Measurements from ENCODE around the gene LRRD1.
"Not testable (repeated sequence)": the region's sequence is repeated elsewhere in the genome, so short reads cannot be mapped to it uniquely, and the experiment has no call there.

LRRD1 gene

DNA sequence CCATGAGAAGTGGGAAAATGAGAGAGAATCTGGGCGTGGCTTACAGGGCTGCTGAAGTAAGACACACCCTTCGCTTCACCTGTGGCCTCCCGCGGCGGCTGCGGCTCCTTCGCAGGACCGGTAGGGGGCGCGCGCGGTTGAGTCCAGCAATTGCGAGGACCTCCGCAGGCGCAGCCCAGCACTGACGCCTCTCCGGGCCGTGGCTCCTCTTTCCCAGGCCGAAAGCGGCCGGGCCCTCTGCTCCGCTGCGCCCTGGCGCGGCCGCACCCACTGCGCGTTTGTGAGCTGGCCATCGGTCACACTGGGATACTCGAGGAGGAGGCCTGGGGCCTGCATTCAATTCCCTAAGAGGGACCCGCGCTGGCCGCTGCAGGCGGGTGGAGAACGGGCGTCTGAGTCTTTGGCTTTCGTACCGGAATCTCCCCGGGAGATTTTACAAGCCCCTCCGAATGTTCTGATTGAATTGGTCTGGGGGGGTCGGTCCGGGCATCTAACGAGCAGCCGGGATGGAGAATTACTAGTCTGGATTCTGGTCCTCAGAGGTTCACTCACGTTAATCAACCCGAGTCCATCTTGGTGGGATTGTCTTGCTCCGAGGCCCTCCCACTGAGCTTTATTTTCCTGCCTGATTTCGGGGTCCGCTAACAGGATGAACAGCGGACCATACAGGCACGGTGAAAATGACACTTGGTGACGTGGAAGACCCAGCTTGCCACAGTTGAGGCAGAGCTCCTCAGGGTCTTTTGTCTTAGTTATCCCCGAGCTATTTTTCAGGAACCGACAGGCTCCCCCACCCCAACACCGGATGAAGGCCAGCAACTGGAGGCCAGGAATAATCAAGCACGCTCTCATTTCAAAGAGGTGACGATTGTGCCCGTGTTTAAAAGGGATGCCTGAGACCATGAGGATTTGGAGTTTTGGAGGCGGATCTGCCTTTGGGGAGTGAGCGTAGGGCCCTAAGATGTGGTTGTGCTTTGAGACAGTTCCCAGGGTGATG is at the start of gene LRRD1:
Gene LRRD1, minus strand, starts transcription at position 215 of the 997 bp plus-strand sequence. CDS start 13,940 bp downstream, outside the sequence.
- DNase-seq = peak; percentile 90

DNA sequence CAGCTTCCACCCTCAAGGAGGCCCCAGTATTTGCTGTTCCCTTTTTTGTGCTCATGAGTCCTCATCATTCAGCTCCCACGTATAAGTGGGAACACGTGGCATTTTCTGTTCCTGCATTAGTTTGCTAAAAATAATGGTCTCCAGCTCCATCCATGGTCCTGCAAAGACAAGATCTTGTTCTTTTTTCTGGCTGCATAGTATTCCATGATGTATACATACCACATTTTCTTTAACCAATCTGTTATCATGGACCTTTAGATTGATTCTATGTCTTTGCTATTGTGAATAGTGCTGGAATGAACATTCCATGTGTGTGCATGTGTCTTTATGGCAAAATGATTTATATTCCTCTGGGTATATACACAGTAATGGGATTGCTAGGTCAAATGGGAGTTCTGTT is 49.8 kb upstream of the LRRD1 start:
- no peak for DNase-seq

DNA sequence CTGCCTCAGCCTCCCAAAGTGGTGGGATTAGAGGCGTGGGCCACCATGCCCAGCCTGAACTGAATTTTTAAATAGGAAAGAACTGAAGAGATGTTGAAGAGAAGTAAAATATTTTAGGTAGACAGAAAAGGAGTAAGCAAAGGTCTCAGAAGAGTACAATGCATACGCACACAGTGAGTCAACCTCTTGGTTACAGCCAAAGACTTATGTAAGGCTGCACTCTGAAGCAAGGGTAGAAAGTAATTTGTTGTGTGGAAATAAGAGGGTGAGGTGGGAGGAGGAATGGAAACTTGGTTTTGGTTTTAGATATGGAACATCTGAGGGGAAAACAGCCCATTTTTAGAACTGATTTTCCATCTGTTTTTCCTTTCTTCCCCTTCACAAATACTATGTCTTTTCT is 49.2 kb upstream of the LRRD1 start:
- DNase-seq = no peak

DNA sequence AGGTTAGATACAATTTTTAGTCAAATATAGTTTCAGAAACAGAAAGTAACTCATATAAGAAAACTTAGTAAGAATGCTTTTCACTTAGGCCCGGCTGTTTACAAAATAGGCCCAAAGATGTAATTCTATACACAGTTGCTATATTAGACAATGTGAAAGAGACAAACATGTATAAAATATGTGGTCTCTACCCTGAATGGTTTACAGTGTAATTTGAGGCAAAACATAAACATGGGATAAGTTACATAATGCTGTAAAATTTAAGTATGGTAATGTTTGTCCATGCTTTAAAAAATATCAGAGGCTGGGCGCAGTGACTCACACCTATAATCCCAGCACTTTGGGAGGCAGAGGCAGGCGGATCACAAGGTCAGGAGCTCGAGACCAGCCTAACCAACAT is 48.0 kb upstream of the LRRD1 start:
- no peak for DNase-seq

DNA sequence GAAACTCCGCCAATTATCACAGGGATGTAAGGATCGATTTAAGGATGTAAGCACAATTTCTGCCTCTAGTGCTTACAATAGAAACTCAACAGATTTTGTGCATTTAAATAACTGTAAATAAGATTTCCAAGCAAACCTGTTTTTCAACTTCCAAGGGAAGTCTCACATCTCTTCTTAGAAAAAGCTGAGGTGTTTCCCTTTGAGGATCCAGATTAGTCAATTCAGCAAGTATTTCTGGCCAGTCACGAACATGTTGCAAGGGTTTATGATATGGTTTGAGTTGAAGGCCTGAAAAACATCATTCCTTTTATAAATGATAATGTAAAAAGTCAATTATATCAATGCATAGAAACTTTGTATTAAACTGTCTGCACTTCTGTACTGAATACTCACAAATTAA is 42.8 kb upstream of the LRRD1 start:
- no peak for DNase-seq

DNA sequence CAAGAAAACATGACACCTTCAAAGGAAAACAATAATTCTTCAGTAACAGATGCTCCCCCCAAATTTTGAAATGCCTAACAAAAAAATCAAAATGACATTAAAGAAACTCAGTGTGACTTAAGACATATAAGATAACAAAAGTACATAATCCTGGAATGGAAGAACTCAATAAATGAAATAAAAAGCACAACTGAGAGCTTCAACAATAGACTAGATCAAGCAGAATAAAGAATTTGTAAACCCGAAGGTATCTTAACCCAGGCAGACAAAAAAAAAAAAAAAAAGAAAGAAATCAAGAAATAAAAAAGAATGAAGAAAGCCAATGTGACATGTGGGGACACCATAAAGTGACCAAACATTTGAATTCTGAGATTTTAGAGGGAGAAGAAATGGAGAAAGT is 27.7 kb upstream of the LRRD1 start:
- DNase-seq = no peak

DNA sequence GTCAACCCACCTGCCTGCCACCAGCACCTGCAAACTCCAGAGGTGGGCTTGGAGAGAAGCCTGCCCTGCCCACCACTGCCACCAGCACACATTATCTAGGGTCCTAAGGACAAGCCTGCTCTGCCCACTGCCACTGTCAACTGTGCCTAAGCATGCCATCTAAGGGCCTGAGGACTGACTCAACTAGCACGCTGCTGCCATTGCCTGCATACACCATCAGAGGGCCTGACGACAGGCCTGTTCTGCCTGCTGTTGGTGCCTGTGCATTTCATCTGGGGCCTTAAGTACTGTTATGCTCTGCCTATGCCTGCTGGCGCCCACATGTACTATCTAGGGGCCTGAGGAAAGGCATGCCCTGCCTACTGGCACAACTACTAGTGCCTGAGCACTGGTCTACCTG is 27.0 kb upstream of the LRRD1 start:
- DNase-seq = no peak

DNA sequence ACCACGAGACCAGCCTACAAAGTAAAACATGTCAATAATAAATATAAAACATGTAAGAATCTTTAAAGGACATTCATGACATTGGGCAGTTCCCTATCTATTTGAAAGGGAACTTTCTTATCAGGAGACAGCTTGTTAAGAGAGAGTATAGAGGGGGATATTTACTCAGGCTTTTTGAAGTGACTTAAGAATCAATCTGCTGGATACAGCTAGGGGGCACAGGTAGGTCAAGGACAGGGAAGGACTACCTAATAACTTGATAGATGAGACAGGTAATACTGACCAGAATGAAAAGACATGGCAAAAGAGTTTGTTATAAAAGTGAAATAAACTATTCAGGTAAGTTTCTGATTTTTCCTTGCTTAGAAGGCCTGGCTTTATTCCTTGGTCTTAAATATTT is 21.8 kb upstream of the LRRD1 start:
- no peak for DNase-seq

DNA sequence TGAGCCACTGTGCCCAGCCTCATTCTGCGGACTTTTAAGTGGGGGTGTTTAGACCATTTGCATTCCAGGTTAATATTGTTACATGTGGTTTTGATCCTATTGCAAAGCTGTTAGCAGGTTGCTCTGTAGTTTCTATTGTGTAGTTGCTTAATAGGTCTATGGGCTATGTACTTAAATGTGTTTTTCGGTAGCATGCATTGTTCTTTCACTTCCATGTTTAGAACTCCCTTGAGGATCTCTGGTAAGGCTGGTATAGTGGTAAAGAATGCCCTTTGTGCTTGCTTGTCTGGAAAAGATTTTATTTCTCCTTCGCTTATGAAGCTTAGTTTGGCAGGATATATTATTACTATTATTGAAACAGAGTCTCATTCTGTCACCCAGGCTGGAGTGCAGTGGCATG is 13.4 kb upstream of the LRRD1 start:
- DNase-seq = no peak

DNA sequence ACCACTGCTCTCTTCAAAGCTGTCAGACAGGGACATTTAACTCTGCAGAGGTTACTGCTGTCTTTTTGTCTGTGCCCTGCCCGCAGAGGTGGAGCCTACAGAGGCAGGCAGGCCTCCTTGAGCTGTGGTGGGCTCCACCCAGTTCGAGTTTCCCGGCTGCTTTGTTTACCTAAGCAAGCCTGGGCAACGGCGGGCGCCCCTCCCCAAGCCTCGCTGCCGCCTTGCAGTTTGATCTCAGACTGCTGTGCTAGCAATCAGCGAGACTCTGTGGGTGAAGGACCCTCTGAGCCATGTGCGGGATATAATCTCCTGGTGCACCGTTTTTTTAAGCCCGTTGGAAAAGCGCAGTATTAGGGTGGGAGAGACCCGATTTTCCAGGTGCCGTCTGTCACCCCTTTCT is 10.3 kb upstream of the LRRD1 start:
- not testable (repeated sequence) for DNase-seq

DNA sequence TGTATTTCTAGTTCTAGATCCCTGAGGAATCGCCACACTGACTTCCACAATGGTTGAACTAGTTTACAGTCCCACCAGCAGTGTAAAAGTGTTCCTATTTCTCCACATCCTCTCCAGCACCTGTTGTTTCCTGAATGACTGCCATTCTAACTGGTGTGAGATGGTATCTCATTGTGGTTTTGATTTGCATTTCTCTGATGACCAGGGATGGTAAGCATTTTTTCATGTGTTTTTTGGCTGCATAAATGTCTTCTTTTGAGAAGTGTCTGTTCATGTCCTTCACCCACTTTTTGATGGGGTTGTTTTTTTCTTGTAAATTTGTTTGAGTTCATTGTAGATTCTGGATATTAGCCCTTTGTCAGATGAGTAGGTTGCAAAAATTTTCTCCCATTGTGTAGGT is 5.4 kb upstream of the LRRD1 start:
- DNase-seq = not testable (repeated sequence)

DNA sequence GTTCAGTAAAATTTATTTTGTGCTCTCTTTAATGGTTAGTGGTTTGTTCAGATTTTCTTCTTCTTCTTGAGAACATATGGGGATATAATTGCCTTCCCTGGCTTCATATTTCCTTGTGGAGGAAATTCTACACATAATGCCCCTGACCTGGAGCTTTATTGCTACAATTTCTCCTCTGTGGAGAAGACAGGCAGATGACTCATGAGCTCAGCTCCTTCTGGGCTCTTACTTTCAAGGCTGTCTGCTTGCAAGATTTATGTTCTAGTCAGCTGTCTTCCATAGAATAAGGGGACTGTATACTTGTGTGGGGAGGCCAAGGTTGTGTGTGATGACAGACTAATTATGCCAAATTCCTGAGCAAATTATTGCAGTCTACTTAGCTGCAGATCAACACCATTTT is 1.6 kb downstream of the LRRD1 start:
- DNase-seq = no peak

DNA sequence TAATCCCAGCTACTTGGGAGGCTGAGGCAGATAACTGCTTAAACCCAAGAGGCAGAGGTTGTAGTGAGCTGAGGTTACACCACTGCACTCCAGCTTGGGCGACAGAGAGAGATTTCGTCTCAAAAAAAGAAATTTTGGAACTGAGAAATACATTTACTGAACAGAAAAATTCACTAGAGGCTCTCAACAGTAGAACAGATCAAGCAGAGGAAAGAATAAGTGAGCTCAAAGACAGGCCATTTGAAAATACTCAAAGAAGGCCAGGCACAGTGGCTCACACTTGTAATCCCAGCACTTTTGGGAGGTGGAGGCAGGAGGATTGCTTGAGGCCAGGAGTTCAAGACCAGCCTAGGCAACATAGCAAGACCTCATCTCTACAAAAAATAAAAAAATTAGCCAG is 9.4 kb downstream of the LRRD1 start:
- DNase-seq = not testable (repeated sequence)

DNA sequence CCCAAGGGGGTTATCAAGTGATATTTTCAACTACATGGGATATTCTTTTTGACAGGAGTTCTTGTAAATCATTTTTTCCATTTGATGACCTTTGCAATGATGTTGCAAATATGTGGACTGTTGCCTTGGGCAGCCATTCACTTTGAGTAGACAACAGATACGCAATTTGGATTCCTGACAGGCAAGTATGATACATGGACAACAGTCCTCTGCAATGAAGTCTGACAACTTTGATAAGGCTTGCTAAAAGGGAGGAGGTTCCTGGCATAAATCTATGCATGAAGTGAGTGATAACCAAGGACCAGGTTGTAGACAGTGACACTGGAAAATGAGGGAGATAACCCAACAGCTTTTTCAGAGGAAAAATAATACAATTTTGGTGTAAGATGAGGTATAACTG is 17.7 kb downstream of the LRRD1 start:
- no peak for DNase-seq

DNA sequence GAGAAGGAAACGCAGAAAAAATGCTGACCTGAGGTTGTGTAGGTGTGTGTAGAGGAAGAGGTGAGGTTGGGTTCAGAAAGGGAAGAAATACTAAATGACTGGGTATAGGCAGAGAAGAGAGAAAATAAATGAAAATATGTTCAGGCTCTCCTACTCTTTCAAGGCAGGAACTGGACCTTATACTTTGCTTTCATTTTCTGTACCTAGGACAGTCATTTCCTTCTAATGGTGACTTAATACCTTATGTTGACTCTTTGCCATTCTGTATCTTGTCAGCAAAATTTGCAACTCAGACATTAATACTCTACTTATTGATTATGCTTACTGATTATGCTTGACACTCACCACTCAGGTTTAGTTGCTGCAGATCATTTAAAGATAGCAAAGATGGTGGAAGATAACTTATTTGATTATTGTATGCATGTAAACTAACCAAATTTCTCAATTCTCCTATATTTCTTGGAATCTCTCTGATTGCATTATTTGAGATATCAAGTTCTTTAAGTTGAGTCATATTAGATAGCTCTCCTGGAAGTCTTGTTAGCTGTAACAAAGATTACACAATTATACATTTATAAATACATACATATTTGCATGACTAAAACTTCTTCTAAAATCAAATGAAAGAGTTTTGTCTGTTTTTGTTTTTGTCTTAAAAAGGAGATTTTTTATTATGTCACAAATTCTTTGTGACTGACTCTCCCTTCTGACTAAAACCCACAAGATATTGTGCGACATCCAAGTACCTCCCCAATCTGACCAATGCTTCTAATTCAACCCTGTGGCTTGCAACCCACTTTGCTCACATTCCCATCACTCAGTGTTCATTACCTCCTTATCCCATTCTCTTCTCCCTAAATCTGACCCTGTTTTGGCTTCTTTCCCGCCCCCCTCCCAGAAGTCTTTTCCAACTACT is 20.0 kb downstream of the LRRD1 start:
- DNase-seq = no peak

DNA sequence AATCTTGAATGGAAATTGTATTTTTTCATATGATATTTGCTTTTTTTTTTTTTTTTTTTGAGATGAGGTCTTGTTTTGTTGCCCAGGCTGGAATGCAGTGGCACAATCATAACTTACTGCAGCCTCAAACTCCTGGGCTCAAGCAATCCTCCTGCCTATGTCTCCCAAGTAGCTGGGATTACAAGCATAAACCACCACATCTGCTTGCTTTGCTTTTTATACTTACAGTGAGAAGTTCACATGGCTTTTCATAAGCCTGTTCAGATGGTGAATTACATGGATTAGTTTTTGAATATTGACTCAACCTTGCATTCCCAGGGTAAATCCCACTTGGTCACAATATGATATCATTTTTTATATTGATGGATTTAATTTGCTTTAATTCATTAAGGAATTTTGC is 22.0 kb downstream of the LRRD1 start:
- no peak for DNase-seq

DNA sequence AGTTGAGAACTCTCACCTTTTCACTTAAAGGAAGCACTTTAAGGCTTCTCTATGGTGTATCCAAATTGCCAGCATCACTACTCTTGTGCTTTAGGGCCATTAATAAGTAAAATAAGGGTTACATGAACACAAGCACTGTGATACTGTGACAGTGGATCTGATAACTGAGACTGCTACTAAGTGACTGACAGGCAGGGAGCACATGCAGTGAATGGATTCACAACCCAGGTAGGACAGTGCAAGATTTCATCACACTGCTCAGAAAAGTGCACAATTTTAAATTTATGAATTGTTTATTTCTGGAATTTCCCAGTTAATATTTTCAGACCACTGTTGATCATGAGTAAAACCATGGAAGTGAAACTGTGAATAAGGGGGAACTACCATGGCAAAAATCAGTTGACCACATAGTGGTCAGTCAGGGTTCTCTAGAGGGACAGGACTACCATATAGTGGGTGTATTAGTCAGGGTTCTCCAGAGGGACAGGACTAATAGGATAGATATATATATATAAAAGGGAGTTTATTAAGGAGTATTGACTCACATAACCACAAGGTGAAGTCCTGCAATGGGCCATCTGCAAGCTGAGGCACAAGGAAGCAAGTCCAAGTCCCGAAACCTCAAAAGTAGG is 23.7 kb downstream of the LRRD1 start:
- peak; percentile 58 for DNase-seq

DNA sequence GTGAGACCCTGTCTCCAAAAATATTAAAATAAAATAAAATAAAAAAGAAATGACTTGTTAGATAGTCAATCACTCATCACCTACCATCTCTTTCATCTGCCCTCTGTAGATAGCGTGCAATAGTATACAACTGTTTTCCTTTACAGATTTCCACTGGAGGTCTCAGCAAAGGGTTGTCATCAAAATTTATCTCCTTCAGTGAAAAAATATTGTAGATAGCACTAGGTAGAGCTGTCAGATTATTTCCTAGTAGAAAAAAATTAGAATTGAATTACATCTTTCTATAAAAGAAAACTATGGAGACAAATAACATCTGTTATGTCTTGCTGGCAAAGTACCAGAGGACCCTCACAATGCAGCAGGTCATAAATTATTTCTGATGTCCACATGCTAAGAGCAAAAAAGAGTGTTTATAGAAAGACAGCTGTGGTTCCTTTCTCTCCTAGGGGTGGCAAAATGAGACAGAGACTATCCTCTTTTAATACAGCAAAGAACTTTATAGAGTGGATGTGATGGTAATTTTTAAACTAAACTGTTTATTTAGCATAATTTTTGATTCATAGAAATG is 28.4 kb downstream of the LRRD1 start:
- no peak for DNase-seq

DNA sequence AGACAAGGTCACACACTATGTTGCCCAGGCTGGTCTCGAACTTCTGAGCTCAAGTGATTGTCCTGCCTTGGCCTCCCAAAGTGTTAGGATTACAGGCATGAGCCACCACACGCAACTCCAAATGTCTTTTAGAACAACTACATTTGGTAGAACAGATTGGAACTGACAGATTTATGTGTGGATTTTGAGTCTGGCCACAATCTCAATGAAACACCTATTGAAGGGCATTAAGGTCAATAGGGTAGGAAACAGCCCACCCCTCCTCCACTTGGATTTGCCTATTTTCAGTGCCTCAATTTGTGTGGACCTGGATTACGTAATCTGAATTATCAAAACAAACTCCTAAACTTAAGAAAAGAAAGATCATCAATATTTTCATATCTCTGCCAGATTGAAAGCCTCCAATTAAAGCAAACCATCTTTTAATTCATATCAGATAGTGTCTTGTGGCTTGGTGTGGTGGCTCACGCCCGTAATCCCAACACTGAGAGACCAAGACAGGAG is 29.2 kb downstream of the LRRD1 start:
- no peak for DNase-seq

DNA sequence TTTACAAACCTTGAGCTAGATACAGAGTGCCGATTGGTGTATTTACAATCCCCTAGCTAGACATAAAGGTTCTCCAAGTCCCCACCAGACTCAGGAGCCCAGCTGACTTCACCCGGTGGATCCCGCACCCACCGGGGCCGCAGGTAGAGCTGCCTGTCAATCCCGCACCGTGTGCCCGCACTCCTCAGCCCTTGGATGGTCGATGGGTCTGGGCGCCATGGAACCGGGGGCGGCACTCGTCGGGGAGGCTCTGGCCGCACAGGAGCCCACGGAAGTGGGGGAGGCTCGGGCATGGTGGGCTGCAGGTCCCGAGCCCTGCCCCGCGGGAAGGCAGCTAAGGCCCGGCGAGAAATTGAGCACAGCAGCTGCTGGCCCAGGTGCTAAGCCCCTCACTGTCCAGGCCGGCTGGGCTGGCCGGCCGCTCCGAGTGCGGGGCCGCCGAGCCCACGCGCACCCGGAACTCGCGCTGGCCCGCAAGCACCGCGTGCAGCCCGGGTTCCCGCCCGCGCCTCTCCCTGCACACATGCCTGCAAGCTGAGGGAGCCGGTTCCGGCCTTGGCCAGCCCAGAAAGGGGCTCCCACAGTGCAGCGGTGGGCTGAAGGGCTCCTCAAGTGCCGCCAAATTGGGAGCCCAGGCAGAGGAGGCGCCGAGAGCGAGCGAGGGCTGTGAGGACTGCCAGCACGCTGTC is 35.6 kb downstream of the LRRD1 start:
- DNase-seq = not testable (repeated sequence)

DNA sequence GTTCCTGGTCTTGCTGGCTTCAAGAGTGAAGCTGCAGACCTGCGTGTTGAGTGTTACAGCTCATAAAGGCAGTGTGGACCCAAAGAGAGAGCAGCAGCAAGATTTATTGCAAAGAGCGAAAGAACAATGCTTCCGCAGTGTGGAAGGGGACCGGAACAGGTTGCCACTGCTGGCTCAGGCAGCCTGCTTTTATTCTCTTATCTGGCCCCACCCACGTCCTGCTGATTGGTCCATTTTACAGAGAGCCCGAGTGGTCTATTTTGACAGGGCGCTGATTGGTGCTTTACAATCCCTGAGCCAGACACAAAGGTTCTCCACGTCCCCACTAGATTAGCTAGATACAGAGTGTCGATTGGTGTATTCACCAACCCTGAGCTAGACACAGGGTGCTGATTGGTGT is 36.2 kb downstream of the LRRD1 start:
- not testable (repeated sequence) for DNase-seq

DNA sequence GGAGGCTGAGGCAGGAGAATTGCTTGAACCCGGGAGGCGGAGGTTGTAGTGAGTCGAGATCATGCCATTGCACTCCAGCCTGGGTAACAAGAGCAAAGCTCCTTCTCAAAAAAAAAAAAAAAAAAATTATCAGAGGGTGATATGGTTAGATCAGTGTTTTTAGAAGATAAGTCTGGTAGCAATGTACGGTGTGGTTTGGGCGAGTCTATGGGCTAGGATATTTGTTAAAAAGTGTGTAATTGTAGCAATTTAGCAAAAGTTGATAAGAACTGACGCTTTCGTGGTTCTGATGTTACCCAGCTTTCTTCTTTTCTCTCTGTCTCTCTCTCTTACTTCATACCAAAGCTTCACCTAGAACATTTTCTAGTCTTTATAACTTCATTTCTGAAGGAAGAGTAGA is 37.8 kb downstream of the LRRD1 start:
- no peak for DNase-seq

Data from suppressor macrophage treated with lipopolysaccharide for 4 hours (primary cell).